ENCODE data around the gene GABRG3.

GABRG3 gene

DNA sequence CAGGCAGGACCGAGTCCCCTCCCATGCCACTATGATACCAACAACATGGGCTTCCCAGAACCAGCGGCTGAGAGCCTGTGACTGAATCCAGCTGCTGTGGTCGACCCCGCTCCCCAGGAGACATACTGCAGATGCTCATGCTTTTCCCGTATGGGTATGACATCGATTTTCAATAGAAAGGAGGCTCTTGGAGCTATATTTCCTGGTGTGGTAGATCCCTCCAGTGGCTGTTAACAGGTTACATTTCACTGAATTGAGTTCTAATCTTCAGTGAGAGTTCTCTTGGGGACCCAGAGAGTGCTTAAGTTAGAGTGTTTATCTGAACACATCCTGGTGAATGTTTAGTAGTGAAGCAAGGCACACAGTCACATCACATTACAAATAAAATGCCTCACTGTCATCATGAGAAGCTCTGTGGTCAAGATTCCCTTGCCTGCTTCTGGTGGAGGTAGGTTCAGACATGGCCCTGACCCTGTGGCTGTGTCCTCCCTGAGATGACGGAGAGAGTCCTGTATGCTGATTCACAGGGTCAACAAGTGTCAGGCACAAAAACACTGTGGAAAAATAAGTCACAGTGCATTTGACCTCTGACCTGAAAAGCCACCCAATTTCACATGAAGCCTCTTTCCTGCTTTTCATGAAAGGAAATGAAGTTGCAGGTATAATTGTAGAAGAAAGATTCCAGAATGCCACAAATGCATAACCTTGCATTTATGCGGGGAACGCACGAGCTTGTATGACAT lies 110.9 kb downstream of the GABRG3 start:
- TF ChIP-seq JUND (IDR thresholded peaks at IDR 0.05; ENCODE audit: low read depth): no peak
- in situ Hi-C loops (cut with HindIII; ENCODE audit: low pct_unique_long_range_greater_than_20kb, low sequenced_read_pairs): no loop called here
- no peak for DNase-seq (ENCODE audit: low read depth in 1 of 2, low spot score in 1 of 2)

DNA sequence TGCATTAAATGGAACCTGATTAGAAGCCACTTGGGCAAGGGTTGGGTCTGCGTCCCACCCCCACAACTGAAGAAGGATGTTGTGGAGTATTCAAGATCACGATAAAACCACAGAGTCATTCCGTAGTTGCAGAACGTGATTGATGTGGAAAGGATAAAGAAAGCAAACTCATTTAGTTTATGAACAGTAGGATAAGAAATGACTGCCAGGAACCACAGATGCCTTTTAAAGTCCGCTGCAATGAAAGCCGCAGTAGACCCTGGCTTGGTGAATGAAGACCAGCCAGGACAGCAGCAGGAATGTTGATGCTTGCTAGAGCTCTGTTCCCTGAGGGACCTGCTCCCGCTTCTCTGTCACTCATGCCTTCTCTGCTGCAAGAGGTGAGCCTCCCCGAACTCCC lies 111.5 kb downstream of the GABRG3 start:
- no peak for DNase-seq (ENCODE audit: low read depth in 1 of 2, low spot score in 1 of 2)
- no peak for TF ChIP-seq JUND (IDR thresholded peaks at IDR 0.05; ENCODE audit: low read depth)
- in situ Hi-C loops (cut with HindIII; ENCODE audit: low pct_unique_long_range_greater_than_20kb, low sequenced_read_pairs): no loop called here

DNA sequence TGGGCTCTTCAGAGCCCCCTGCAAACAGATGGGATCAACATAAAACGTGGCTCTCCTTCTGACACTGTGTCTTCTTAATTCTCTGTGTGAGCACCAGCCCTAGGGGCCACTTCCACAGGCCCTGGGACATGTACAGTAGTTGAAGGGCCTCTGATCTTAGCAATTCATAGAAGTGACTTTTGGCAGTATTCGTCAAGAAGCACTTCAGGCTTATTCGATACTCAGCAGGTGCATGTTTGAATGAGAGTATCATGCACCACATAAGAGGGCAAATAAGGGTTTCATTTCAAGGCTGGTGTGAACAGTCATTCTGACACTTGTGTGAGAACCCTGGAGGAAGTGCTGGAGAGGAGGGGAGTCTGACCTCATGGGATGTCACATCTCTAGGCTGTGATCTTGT lies 113.9 kb downstream of the GABRG3 start:
- TF ChIP-seq JUND (IDR thresholded peaks at IDR 0.05; ENCODE audit: low read depth): no peak
- in situ Hi-C loops (cut with HindIII; ENCODE audit: low pct_unique_long_range_greater_than_20kb, low sequenced_read_pairs): no loop called here
- DNase-seq (ENCODE audit: low read depth in 1 of 2, low spot score in 1 of 2): no peak

DNA sequence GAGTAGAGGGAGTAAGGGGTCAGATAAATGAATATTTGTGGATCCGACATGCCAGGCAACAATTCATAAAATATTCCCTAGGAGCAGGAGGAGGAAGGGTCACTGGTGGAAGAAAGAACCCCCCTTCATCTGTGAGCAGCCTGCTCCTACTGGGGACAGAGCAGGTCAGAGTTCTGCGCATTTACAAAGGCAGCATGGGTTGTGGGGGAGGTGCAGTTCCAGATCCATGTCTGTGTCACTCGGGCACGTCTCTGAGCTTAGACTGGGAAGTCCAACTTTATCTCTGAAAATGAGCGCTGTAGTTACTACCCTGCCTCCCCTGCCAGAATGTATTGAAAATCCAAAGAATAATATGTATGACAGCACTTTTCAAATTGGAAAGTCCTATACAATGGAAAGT lies 115.2 kb downstream of the GABRG3 start:
- DNase-seq (ENCODE audit: low read depth in 1 of 2, low spot score in 1 of 2): no peak
- in situ Hi-C loops (cut with HindIII; ENCODE audit: low pct_unique_long_range_greater_than_20kb, low sequenced_read_pairs): no loop called here
- no peak for TF ChIP-seq JUND (IDR thresholded peaks at IDR 0.05; ENCODE audit: low read depth)

DNA sequence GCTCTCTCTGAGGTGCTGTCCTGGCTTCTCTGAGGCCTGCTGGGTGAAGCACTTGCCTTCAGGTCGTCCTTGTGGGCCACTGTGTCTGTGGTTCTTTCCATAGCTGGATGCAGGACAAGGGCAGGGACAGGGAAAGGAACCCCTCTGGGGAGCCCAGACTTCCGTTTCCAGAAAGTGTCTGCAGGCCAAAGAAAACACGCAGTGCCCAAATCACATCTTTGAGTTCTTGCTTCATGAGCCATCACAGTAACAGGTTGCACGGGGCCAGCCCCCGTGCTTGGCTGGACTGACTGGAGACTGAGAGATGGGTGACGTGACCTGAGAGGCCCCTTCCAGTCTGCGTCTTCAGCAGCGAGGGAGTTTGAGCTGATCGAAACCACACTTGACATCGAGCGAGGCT lies 115.8 kb downstream of the GABRG3 start:
- TF ChIP-seq JUND (IDR thresholded peaks at IDR 0.05; ENCODE audit: low read depth): no peak
- DNase-seq (ENCODE audit: low read depth in 1 of 2, low spot score in 1 of 2): no peak
- in situ Hi-C loops (cut with HindIII; ENCODE audit: low pct_unique_long_range_greater_than_20kb, low sequenced_read_pairs): no loop called here

DNA sequence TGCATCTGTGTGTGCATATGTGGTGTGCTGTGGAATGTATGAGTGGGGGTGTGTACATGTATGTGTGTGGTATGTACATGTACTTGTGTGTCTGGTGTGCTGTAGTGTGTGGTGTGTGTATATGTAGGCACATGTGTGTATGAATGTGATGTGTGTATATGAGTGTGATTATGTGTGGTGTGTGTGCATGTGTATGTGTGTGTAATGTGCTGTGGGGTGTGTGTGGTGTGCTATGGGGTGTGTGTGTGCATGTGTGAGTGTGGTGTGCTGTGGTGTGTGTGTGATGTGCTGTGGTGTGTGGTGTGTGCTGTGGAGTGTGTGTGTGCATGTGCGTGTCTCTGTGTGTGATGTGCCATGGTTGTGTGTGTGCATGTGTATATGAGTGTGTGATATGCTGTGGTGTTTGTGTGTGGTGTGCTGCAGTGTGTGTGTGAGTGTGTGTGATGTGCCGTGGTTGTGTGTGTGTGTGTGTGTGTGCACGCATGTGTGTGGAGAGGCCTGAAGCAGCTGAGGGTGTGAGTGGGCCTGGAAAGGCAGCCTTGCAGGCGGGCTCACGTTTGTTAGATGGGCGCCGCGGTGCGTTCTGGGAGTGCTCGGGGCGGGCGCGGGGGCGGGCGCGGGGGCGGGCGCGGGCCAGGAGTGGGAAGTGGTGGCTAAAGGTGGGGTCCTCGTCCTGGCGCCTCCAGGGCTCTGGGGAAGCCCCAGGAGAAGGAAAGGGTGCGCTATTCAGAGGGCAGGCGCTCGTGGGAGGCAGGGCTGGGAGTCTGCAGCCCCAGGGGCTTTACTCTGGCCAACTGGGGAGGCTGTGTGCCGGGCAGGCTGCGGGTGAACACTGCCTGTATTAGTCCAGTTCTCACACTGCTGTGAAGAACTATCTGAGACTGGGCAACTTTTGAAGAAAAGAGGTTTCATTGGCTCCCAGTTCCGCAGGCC lies 116.9 kb downstream of the GABRG3 start:
- DNase-seq (ENCODE audit: low read depth in 1 of 2, low spot score in 1 of 2): no peak
- no peak for TF ChIP-seq JUND (IDR thresholded peaks at IDR 0.05; ENCODE audit: low read depth)
- in situ Hi-C loops (cut with HindIII; ENCODE audit: low pct_unique_long_range_greater_than_20kb, low sequenced_read_pairs): no loop called here

DNA sequence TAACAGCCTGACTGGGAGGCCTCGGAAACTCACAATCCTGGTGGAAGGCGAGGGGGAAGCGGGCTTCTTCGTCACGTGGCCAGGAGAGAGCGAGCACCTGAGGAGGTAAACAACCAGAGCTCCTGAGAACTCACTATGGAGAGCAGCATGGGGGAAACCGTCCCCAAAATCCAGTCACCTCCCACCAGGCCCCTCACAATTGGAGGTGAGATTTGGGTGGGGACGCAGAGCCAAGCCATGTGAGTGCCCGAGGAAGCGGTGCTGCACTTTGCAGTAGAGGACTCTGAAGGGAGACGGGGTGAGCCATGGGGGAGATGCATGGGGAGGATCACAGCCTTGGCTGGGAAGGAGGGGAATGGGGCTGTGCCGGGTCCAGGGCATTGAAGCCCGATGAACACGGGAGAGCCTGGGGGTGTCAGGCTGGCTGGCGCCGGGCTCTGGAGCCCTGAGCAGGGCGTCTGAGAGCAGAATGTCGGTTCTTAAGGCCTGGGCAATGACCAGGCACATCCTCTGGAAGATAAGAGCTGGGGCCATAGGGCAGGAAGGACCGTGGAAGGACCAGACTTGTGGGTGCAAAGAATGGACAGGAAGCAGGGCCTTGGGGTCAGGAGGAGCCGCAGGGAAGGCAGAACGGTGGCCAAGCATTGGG lies 117.7 kb downstream of the GABRG3 start:
- no peak for TF ChIP-seq JUND (IDR thresholded peaks at IDR 0.05; ENCODE audit: low read depth)
- DNase-seq (ENCODE audit: low read depth in 1 of 2, low spot score in 1 of 2): no peak
- in situ Hi-C loops (cut with HindIII; ENCODE audit: low pct_unique_long_range_greater_than_20kb, low sequenced_read_pairs): no loop called here

DNA sequence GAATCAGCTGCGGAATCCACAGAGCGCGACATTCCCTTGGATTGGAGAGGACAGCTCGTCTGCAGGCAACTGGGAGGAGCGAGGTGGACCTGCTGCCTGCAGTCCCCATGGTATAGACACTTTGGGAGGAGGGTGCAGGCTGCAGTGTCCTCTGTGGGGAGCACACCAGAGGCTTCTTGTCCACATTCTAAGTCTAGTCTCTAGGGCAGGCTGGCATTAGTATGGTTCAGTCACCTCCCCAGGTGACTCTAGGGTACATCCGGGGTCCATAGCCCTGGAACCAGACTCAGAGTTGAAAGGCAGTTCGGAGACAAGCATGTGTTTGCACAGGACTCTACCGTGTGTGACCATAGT lies 118.2 kb downstream of the GABRG3 start:
- in situ Hi-C loops (cut with HindIII; ENCODE audit: low pct_unique_long_range_greater_than_20kb, low sequenced_read_pairs): no loop called here
- no peak for TF ChIP-seq JUND (IDR thresholded peaks at IDR 0.05; ENCODE audit: low read depth)
- DNase-seq (ENCODE audit: low read depth in 1 of 2, low spot score in 1 of 2): no peak

DNA sequence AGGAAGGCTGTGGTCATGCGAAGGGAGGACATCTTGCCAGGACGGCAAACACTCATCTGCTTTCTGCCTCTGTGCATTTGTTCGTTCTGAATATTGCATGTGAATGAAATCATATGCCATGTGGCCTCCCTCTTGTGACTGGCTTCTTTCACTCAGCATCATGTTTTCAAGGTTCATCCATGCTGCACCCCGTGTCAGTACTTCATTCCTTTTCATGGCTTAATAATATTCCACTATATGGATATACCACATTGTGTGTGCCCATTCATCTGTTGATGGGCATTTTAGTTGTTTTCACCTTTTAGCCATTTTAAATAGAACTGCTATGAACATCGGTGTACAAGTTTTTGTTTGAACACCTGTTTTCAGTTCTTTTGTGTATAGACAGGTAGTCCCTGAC lies 118.7 kb downstream of the GABRG3 start:
- DNase-seq (ENCODE audit: low read depth in 1 of 2, low spot score in 1 of 2): no peak
- in situ Hi-C loops (cut with HindIII; ENCODE audit: low pct_unique_long_range_greater_than_20kb, low sequenced_read_pairs): no loop called here
- TF ChIP-seq JUND (IDR thresholded peaks at IDR 0.05; ENCODE audit: low read depth): no peak

DNA sequence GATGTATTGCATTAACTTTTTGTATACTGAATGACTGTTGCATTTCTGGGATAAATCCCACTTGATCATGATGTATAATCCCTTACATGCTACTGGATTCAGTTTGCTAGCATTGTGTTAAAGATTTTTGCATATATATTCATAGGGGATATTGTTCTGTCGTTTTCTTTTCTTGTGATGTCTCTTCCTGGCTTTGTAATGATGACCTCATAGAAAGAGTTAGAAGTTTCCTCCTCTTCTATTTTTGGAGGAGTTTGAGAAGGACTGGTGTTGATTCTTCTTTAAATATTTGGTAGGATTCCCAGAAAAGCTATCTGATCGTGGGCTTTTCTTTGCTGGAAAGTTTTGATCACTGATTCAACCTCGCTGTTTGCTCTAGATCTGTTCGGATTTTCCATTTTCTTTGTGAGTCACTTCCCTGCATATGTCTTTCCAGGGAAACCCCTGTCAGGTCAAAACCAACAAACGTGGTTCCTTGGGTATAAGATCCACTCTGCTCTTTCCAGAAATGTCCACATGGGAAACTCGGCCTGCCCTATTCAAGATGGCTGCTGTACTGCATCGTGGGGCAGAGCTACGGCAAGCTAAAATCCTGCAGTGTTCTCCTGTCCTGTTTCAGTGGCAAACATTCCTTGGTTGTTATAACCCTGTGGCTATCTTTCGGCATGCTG lies 120.4 kb downstream of the GABRG3 start:
- TF ChIP-seq JUND (IDR thresholded peaks at IDR 0.05; ENCODE audit: low read depth): no peak
- DNase-seq (ENCODE audit: low read depth in 1 of 2, low spot score in 1 of 2): no peak
- in situ Hi-C loops (cut with HindIII; ENCODE audit: low pct_unique_long_range_greater_than_20kb, low sequenced_read_pairs): no loop called here

DNA sequence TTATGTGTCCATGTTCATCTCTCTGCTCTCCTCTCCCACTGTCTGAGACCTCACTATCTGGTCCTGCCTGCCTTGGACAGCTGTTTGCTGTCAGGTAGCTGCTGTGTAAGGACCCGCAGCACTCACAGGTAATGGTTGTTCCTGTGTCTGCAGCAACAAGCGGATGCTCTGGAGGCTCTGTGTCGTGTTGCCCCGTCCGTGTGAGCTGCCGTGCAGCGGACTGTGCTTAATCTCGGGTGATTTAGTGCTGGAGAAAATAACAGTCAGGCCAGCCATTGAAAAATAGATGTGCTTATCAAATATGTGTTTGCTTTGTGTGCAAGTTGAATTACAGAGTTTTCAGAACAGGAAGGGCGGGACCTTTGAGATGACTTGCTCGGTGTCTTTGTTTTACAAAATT lies 121.4 kb downstream of the GABRG3 start:
- no peak for TF ChIP-seq JUND (IDR thresholded peaks at IDR 0.05; ENCODE audit: low read depth)

DNA sequence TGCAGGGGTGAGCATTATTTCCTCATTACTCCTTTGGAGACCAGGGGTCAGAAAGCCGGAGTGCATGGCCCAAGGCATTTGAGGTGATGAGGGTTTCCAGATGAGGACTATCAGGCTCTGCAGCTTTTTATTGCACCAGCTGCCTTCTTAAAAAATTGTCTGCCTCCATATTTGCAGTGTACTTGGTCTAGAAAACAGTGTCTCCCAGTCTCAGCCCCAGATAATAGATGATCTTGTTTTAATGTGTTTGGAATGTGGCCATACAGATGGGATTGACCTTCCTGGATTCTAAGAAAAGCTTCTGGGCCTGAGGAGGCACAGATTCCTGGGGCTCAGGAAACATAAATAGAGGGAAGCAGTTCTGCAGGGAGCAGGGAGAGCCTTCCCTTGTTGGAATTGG lies 123.3 kb downstream of the GABRG3 start:
- DNase-seq (ENCODE audit: low read depth in 1 of 2, low spot score in 1 of 2): no peak
- no peak for TF ChIP-seq JUND (IDR thresholded peaks at IDR 0.05; ENCODE audit: low read depth)
- in situ Hi-C loops (cut with HindIII; ENCODE audit: low pct_unique_long_range_greater_than_20kb, low sequenced_read_pairs): no loop called here

More for the DNA sequence above, 121.4 kb downstream of the GABRG3 start:
- in situ Hi-C loops (cut with HindIII; ENCODE audit: low pct_unique_long_range_greater_than_20kb, low sequenced_read_pairs): no loop called here
- DNase-seq (ENCODE audit: low read depth in 1 of 2, low spot score in 1 of 2): no peak

Measured in T47D (cell line).